ENCODE results near the gene GBGT1.
A peak's percentile ranks its signal among the peaks of the same experiment; 100 is the strongest.

Gene GBGT1

GRCh38 chr9:133106511-133107244 lies 57.0 kb downstream of the GBGT1 start:
- TF ChIP-seq CTCF (IDR thresholded peaks at IDR 0.05; ENCODE audit: low read depth, low read length): no peak
- Histone ChIP-seq H3K36me3 (peaks cover 97% of the 10 kb centered on the region), H3K27me3 (ENCODE audit: insufficient read depth, low read depth, severe bottlenecking) (no peaks in the 10 kb centered on the region), H3K27ac (no peak overlapping the region), H3K9me3 (ENCODE audit: severe bottlenecking) (no peaks in the 10 kb centered on the region), H3K4me3 (ENCODE audit: low read depth, low read length) (no peak overlapping the region)
- DNase-seq: no peak

GRCh38 chr9:133105461-133105770 lies 58.3 kb downstream of the GBGT1 start:
- peaks cover 97% of the 10 kb centered on the region for H3K36me3 ChIP-seq
- TF ChIP-seq CTCF (IDR thresholded peaks at IDR 0.05; ENCODE audit: low read depth, low read length): no peak

GRCh38 chr9:133104718-133105460 lies 58.8 kb downstream of the GBGT1 start:
- H3K27me3 ChIP-seq (ENCODE audit: insufficient read depth, low read depth, severe bottlenecking): no peaks in the 10 kb centered on the region
- H3K27ac ChIP-seq: no peak overlapping the region; the same call in 1 of the 2 replicates
- peaks cover 97% of the 10 kb centered on the region for H3K36me3 ChIP-seq
- H3K4me3 ChIP-seq (ENCODE audit: low read depth, low read length): no peak overlapping the region
- H3K9me3 ChIP-seq (ENCODE audit: severe bottlenecking): no peaks in the 10 kb centered on the region
- DNase-seq: peak; percentile 7
- TF ChIP-seq CTCF (IDR thresholded peaks at IDR 0.05; ENCODE audit: low read depth, low read length): no peak

More at GRCh38 chr9:133105461-133105770, 58.3 kb downstream of the GBGT1 start:
- Histone ChIP-seq H3K27ac (no peak overlapping the region; the same call in 1 of the 2 replicates), H3K4me3 (ENCODE audit: low read depth, low read length) (no peak overlapping the region), H3K9me3 (ENCODE audit: severe bottlenecking) (no peaks in the 10 kb centered on the region), H3K27me3 (ENCODE audit: insufficient read depth, low read depth, severe bottlenecking) (no peaks in the 10 kb centered on the region)
- DNase-seq: peak; percentile 8

GRCh38 chr9:133103987-133104505 lies 59.7 kb downstream of the GBGT1 start:
- Histone ChIP-seq H3K4me3 (ENCODE audit: low read depth, low read length) (no peak overlapping the region), H3K9me3 (ENCODE audit: severe bottlenecking) (no peaks in the 10 kb centered on the region), H3K27ac (no peak overlapping the region; the same call in 1 of the 2 replicates), H3K36me3 (peaks cover 97% of the 10 kb centered on the region), H3K27me3 (ENCODE audit: insufficient read depth, low read depth, severe bottlenecking) (no peaks in the 10 kb centered on the region)
- no peak for TF ChIP-seq CTCF (IDR thresholded peaks at IDR 0.05; ENCODE audit: low read depth, low read length)
- DNase-seq: no peak

GRCh38 chr9:133103183-133103986 lies 60.3 kb downstream of the GBGT1 start:
- peaks cover 97% of the 10 kb centered on the region for H3K36me3 ChIP-seq
- peak; percentile 96 for TF ChIP-seq CTCF (IDR thresholded peaks at IDR 0.05; ENCODE audit: low read depth, low read length)

More at GRCh38 chr9:133103183-133103986, 60.3 kb downstream of the GBGT1 start:
- H3K9me3 ChIP-seq (ENCODE audit: severe bottlenecking): no peaks in the 10 kb centered on the region
- peak; percentile 75 for DNase-seq
- H3K27me3 ChIP-seq (ENCODE audit: insufficient read depth, low read depth, severe bottlenecking): no peaks in the 10 kb centered on the region
- H3K27ac ChIP-seq: peak overlapping the region; percentile 14
- no peak overlapping the region for H3K4me3 ChIP-seq (ENCODE audit: low read depth, low read length)

All from WERI-Rb-1 (cell line).